ENCODE measurements around the gene PTK6. TPM values are rescaled to one million over a fixed set of nuclear protein-coding genes. Genes with fewer than 3 reads are reported as not detected.
A peak's percentile ranks its signal among the peaks of the same experiment; 100 is the strongest.

PTK6 gene
- total and polyA plus RNA-seq, 4 donors, result 0.10 to 4.6 (median 0.25) TPM

- no peaks in the 10 kb centered on the region for H3K27me3 ChIP-seq (ENCODE audit: control insufficient read depth in 1 of 2, insufficient read depth in 2 of 2, low read length in 1 of 2)
- H3K9me3 ChIP-seq (ENCODE audit: control insufficient read depth, low read length), result no peaks in the 10 kb centered on the region
- no peak for DNase-seq
- no peak overlapping the region for H3K4me3 ChIP-seq (ENCODE audit: low read length in 2 of 2)
- 52 to 59% methylated on average over 49 of the region's 49 CpGs for WGBS, 2 donors
- H3K27ac ChIP-seq (ENCODE audit: low read depth in 1 of 2, low read length in 2 of 2), result no peak overlapping the region
- intact Hi-C loops (cut with DNase I), result no loop called here
- no peak for ATAC-seq (ENCODE audit: low FRiP score)
- H3K4me1 ChIP-seq (ENCODE audit: control insufficient read depth in 1 of 2, insufficient read depth in 2 of 2, low read length in 2 of 2), result no peaks in the 10 kb centered on the region
- no peaks in the 10 kb centered on the region for H3K36me3 ChIP-seq (ENCODE audit: control insufficient read depth in 1 of 2, insufficient read depth in 2 of 2, low read length in 1 of 2)
Measured at GRCh38 chr20:63540417-63541186, 3.4 kb upstream of the PTK6 start.

- Histone ChIP-seq H3K36me3 (ENCODE audit: control insufficient read depth in 1 of 2, insufficient read depth in 2 of 2, low read length in 1 of 2) (no peaks in the 10 kb centered on the region), H3K4me1 (ENCODE audit: control insufficient read depth in 1 of 2, insufficient read depth in 2 of 2, low read length in 2 of 2) (no peaks in the 10 kb centered on the region), H3K9me3 (ENCODE audit: control insufficient read depth, low read length) (no peaks in the 10 kb centered on the region), H3K27me3 (ENCODE audit: control insufficient read depth in 1 of 2, insufficient read depth in 2 of 2, low read length in 1 of 2) (no peaks in the 10 kb centered on the region), H3K4me3 (ENCODE audit: low read length in 2 of 2) (no peak overlapping the region), H3K27ac (ENCODE audit: low read depth in 1 of 2, low read length in 2 of 2) (no peak overlapping the region)
- DNase-seq (no peak), ATAC-seq (ENCODE audit: low FRiP score) (no peak)
- WGBS, 2 donors, result 89 to 94% methylated on average over 27 to 29 of the region's 29 CpGs
- intact Hi-C loops (cut with DNase I), result loop anchor here in 1 of 2 donors (5.0 to 10.0 kb wide), 3 partner anchors 115 to 323 kb away; partner anchors contain the start of genes ABHD16B, RTEL1 and STMN3
Measured at GRCh38 chr20:63539441-63540370, 2.5 kb upstream of the PTK6 start.

GRCh38 chr20:63539092-63539430, 1.9 kb upstream of the PTK6 start:
- WGBS, 2 donors, result 88 to 94% methylated on average over 12 of the region's 12 CpGs
- H3K27me3 ChIP-seq (ENCODE audit: control insufficient read depth in 1 of 2, insufficient read depth in 2 of 2, low read length in 1 of 2), result no peaks in the 10 kb centered on the region
- H3K36me3 ChIP-seq (ENCODE audit: control insufficient read depth in 1 of 2, insufficient read depth in 2 of 2, low read length in 1 of 2), result no peaks in the 10 kb centered on the region
- no peak overlapping the region for H3K4me3 ChIP-seq (ENCODE audit: low read length in 2 of 2)
- no peak for ATAC-seq (ENCODE audit: low FRiP score)
- intact Hi-C loops (cut with DNase I), result loop anchor here in 1 of 2 donors (5.0 to 10.0 kb wide), 3 partner anchors 116 to 323 kb away; partner anchors contain the start of genes ABHD16B, RTEL1 and STMN3
- no peaks in the 10 kb centered on the region for H3K4me1 ChIP-seq (ENCODE audit: control insufficient read depth in 1 of 2, insufficient read depth in 2 of 2, low read length in 2 of 2)
- no peak for DNase-seq
- H3K27ac ChIP-seq (ENCODE audit: low read depth in 1 of 2, low read length in 2 of 2), result no peak overlapping the region
- no peaks in the 10 kb centered on the region for H3K9me3 ChIP-seq (ENCODE audit: control insufficient read depth, low read length)

GRCh38 chr20:63538204-63539091, 1.3 kb upstream of the PTK6 start:
- H3K27ac ChIP-seq (ENCODE audit: low read depth in 1 of 2, low read length in 2 of 2), result no peak overlapping the region
- no peaks in the 10 kb centered on the region for H3K27me3 ChIP-seq (ENCODE audit: control insufficient read depth in 1 of 2, insufficient read depth in 2 of 2, low read length in 1 of 2)
- DNase-seq (no peak), ATAC-seq (ENCODE audit: low FRiP score) (peak; percentile 33)
- no peaks in the 10 kb centered on the region for H3K36me3 ChIP-seq (ENCODE audit: control insufficient read depth in 1 of 2, insufficient read depth in 2 of 2, low read length in 1 of 2)
- no peaks in the 10 kb centered on the region for H3K4me1 ChIP-seq (ENCODE audit: control insufficient read depth in 1 of 2, insufficient read depth in 2 of 2, low read length in 2 of 2)
- intact Hi-C loops (cut with DNase I), result loop anchor here in 1 of 2 donors (1.0 to 10.0 kb wide), 4 partner anchors 116 to 436 kb away; partner anchors contain the start of genes ABHD16B, RTEL1 and STMN3
- H3K9me3 ChIP-seq (ENCODE audit: control insufficient read depth, low read length), result no peaks in the 10 kb centered on the region
- 48 to 52% methylated on average over 26 to 27 of the region's 27 CpGs for whole genome bisulfite sequencing, 2 donors
- no peak overlapping the region for H3K4me3 ChIP-seq (ENCODE audit: low read length in 2 of 2)

GRCh38 chr20:63537525-63538203, 488 bp upstream of the PTK6 start:
- peak; percentile 90 for ATAC-seq (ENCODE audit: low FRiP score)
- H3K9me3 ChIP-seq (ENCODE audit: control insufficient read depth, low read length), result no peaks in the 10 kb centered on the region
- DNase-seq, result peak; percentile 94
- no peak overlapping the region for H3K4me3 ChIP-seq (ENCODE audit: low read length in 2 of 2)
- H3K36me3 ChIP-seq (ENCODE audit: control insufficient read depth in 1 of 2, insufficient read depth in 2 of 2, low read length in 1 of 2), result no peaks in the 10 kb centered on the region
- intact Hi-C loops (cut with DNase I), result loop anchor here (1.0 to 10.0 kb wide), 5 partner anchors 117 to 437 kb away; partner anchors contain the start of genes ABHD16B (in 1 of the 2), RTEL1 (in 1 of the 2) and STMN3 (in 1 of the 2)
- WGBS, 2 donors, result 15 to 17% methylated on average over 26 to 34 of the region's 34 CpGs
- no peaks in the 10 kb centered on the region for H3K27me3 ChIP-seq (ENCODE audit: control insufficient read depth in 1 of 2, insufficient read depth in 2 of 2, low read length in 1 of 2)
- H3K27ac ChIP-seq (ENCODE audit: low read depth in 1 of 2, low read length in 2 of 2), result no peak overlapping the region
- no peaks in the 10 kb centered on the region for H3K4me1 ChIP-seq (ENCODE audit: control insufficient read depth in 1 of 2, insufficient read depth in 2 of 2, low read length in 2 of 2)

DNA sequence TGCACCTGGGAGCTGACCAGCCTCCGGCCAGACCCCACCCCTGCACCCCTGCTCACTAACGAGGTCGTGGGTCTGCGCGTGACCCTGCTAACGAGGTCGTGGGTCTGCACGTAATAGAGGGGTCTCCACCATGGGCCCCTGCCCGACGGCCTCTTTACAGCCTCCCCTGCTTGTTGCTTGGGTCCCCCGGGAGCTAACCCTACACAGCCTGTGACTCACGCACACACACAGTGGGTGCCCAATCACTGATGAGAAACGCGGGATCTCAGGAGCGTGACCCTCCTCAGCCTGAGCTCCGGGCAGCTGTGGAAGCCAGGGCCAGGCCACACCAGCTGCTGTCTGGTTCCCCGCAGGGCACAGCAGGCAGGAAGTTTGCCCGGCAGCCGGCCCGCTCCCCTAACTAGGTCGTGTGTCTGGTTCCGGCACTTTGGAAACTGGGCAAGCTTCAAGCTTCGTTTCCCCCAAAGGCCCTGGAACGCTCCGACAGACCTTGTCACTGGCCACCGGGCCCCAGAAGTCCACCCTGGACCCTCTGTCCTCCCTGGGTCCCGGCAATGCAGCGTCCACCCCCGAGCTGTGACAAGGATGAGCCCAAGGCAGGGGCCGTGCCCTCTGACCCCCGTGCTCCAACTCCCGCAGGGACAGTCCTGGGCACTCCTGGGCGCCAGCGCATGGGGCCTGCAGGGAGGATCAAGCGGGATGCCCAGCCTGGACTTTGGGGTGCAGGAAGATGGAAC, 767 bp downstream of the PTK6 start:
- ATAC-seq (ENCODE audit: low FRiP score) (no peak), DNase-seq (peak in 1 of 2 donors; percentile 53)
- 47 to 56% methylated on average over 35 of the region's 35 CpGs for WGBS, 2 donors

More for the DNA sequence above, 767 bp downstream of the PTK6 start:
- Histone ChIP-seq H3K27me3 (ENCODE audit: control insufficient read depth in 1 of 2, insufficient read depth in 2 of 2, low read length in 1 of 2) (no peaks in the 10 kb centered on the region), H3K9me3 (ENCODE audit: control insufficient read depth, low read length) (no peaks in the 10 kb centered on the region), H3K4me1 (ENCODE audit: control insufficient read depth in 1 of 2, insufficient read depth in 2 of 2, low read length in 2 of 2) (no peaks in the 10 kb centered on the region), H3K4me3 (ENCODE audit: low read length in 2 of 2) (no peak overlapping the region), H3K36me3 (ENCODE audit: control insufficient read depth in 1 of 2, insufficient read depth in 2 of 2, low read length in 1 of 2) (no peaks in the 10 kb centered on the region), H3K27ac (ENCODE audit: low read depth in 1 of 2, low read length in 2 of 2) (no peak overlapping the region)
- intact Hi-C loops (cut with DNase I), result loop anchor here (2.0 to 10.0 kb wide), 4 partner anchors 118 to 438 kb away; partner anchors contain the start of genes ABHD16B (in 1 of the 2), RTEL1 (in 1 of the 2) and STMN3 (in 1 of the 2)

Data from aorta (tissue), 5 donors.